GM18508 (cell line): ENCODE data around the gene KIF3C.
"Not testable (repeated sequence)": the region's sequence is repeated elsewhere in the genome, so short reads cannot be mapped to it uniquely, and the experiment has no call there.

Experiments used
- ATAC-seq: cut with Tn5 transposase; IDR thresholded peaks from one replicate; pipeline ENCODE4 v1.9.1; 2021; ENCODE audit warnings: moderate number of reproducible peaks; ENCODE audit not compliant: insufficient read depth, unreplicated experiment

Gene KIF3C

DNA sequence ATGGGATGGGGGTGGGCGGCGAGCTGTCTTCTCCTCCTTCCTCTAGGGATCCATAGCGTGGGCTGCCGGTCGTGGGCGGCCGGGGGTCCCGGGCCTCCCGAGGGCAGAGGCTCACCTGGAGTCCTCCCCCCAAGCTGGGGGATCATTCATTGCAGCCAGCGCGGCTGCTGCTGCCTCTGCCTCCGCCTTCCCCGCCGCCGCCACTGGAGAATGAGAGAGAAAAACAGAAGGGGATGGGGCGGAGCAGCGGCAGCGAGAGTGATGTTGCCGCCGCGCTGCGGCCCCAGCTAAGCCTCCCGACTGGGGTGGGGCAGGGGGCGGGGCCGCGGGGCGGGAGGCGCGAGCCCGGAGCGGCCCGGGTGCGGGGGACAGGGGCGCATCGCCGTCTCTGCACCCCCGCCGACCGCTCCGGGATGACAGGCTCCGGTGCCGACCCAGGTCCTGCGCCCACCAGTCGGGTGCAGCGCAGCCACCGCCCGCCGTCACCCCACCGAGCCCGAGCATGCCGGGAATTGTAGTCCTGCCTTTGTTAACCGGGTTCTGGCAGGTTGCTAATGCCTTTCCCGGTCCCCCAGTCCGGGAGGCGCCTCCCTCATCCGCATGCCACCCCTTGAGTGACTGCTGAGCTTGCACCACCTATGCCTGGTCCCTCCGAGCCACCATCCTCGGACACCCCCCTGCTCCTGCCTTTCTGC lies at the start of gene KIF3C:
Gene KIF3C (minus strand): TSS at position 225 of the 695 bp plus-strand sequence. CDS start 580 bp downstream, outside the sequence.
- no peak for ATAC-seq

DNA sequence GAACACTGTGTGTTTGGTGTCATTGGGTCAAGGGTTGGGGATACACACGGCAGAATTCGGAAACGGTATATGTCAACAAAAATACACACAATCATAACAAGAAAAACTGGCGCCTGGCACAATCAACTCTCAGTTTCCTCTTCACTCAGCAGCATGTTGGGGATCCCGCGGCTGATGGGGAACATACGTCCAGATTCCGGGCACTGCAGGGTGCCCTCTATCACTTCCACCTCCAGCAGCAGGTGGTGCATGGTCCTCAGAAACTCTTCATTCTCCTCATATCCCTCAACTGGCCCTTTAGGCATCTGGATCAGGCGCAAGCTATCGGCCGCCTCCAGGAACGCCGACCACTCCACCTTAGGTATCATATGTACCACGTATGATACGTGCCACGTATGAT lies 45.8 kb upstream of the KIF3C start:
- not testable (repeated sequence) for ATAC-seq

DNA sequence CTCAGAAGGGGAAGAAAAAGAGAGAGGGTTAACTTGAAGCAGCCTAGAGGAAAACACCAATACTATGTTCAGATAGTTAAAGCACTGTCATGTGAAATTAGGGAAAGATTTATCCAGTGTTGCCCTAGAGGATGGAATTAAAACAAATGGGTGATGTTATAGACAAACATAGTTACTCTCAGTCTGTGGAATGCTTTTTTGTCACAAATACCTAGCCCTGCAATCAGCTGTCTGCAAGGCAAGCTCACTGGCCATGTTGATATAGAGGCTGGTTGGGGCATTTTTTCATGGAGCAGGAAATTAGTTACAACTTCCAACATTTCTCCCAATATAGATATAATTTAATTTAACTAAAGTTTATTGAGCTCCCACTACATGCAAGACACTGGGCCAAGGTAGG lies 43.2 kb upstream of the KIF3C start:
- no peak for ATAC-seq

DNA sequence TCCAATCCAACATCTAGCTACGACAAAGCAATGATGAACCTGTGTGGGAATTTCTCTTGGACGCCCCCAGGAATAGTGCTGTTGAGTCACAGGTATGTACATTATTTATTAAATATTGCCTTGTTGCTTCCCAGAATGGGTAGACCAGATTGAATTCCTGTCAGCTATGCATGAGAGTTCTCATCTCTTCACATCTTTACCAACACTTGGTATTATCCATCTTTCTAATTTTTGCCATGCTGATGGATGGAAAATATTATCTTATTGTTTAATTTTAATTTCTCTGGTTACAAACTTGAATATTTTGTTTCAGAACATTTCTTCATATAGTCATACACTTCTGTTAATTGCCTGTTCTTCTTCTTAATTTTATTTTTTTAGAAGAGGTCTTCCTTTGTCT lies 42.0 kb upstream of the KIF3C start:
- ATAC-seq, result no peak

DNA sequence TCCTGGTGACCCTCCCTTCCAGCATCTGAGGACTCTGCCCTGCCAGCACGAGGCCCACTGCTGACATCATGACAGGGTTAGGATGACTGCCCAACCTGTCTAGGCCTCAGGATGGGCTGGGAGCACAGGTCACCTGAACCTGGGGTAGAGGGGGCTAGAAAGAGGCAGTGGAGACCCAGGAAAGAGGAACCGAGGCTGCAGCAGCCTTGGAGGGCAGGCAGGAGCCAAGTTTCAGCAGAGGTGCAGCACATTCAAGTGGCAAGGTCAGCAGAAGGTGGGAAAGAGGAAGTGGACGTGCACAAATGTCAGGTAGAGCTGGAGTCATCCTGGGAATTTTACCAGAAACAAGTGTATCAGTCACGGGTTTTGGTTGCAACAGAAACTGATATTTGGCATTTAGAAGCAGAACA lies 37.9 kb upstream of the KIF3C start:
- no peak for ATAC-seq

DNA sequence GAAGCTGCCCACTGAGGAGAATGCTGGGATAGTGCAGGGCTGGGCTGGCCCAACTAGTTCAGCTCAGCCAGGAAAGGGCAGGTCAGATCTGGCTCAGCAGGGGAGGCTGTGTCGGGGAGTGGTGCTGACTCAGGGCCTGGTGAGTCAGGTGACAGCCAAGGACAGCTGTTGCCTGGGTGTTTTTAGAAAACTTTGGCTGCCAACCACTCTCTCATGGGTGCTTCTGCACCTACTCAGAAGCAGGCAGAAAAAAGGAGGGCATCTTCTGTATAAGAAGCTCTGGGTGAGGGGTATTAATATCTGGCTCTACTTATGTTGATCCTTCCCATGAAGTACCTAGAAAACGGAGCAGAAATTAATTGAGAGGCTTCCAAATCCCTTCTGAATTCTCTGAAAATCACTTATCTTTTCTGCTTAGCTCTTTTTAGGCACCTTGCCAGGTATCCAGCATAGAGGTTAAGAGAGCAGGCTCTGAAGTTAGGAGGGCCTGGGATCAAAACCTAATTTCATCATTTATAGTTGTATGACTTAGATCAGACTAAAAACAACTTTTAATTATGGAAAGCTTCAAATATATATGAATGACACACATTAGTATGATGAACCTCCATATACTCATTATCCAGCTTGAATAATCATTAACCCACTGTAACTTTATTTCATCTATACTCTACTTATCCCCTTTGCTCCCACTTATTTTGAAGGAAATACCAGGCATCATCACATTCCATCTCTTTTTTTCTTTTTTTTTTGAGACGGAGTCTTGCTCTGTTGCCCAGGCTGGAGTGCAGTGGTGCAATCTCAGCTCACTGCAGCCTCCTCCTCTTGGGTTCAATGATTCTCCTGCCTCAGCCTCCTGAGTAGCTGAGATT lies 36.1 kb upstream of the KIF3C start:
- ATAC-seq, result no peak

DNA sequence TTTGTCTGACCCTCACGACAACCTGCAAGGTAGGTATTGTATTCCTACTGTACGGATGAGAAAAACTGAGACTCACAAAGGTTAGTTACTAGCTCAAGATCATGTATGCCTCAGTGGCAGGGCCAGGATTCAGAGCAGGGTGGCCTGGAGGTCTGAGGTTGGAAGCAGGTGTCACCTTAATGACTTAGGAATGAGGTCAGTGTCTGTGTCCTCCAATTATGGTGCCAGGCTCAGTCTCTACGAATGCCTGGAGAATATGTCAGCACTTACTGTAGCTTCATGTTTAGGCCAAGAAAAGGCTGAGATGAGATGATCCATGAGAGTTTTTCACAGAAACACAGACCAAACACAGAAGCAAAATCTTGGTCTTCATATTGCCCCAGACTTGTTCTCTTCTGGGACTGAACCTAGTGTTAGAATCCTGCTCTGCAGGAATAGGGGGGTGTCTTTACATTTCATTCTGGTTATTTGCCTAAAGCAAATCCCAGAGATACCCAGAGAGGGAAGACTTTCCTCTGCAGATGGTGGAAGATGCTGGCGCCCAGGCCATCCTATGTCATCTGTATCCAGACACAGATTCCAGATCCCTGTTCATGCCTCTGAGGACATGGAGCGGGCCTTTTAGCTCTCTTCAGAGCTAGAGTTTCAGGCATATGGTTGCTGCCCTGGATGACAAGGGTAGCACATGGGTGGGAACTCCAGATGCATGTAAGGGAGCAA lies 35.3 kb upstream of the KIF3C start:
- ATAC-seq, result no peak

DNA sequence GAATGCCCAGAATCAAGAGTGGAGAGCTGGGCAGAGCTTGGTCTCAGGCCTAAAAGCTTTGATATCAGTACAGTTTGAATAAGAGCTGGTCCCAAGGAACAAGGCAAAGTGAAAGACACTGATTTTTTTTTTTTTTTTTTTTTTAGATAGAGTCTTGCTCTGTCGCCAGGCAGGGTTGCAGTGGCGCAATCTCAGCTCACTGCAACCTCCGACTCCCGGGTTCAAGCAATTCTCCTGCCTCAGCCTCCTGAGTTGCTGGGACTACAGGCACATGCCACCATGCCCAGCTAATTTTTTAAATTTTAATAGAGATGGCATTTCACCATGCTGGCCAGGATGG lies 34.4 kb upstream of the KIF3C start:
- ATAC-seq, result not testable (repeated sequence)

DNA sequence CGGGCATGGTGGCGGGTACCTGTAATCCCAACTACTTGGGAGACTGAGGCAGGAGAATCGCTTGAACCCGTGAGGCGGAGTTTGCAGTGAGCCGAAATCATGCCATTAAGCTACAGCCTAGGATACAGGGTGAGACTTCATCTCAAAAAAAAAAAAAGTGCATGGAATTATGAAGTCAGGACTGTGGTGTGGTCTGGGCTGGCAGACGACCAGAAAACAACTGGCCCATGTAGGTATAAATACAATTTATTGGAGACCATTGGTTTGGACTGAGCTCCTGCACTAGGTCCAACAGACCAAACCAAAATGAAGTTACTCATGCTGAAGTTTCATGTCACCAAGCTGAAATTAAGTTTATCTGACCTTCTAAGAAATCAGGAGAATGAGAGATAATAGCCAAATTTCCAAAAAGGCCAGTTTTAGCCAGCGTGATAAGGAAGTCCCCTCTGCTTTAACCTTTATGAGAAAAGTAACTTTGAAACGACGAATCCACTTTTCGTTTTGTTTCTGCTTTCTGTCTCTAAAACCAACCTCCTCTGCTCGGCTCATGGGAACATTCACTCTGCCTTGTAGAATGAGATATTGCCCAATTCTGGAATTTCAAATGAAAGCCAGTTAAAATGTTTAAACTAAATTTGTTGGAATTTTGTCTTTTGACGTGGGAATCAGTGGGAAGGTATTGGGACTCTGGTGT lies 33.9 kb upstream of the KIF3C start:
- no peak for ATAC-seq

DNA sequence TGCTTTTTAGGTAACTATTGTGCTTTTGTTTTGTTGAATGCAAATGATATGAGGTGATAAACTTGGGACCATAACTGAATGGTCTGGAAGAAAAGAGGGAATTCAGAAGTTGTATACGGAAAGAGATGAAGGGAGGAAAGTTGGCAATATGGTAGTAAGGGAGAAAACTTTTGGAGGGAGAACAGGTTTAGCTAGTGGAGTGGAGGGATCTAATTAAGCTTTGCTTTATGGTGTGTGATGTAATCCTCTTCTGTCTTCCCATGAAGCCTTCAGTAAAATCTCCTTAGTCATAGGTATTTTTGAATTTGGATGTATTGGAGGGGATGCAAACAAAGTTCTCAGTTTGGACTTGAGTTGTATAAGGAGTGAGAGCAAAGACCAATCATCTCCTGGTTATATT lies 31.4 kb upstream of the KIF3C start:
- no peak for ATAC-seq

DNA sequence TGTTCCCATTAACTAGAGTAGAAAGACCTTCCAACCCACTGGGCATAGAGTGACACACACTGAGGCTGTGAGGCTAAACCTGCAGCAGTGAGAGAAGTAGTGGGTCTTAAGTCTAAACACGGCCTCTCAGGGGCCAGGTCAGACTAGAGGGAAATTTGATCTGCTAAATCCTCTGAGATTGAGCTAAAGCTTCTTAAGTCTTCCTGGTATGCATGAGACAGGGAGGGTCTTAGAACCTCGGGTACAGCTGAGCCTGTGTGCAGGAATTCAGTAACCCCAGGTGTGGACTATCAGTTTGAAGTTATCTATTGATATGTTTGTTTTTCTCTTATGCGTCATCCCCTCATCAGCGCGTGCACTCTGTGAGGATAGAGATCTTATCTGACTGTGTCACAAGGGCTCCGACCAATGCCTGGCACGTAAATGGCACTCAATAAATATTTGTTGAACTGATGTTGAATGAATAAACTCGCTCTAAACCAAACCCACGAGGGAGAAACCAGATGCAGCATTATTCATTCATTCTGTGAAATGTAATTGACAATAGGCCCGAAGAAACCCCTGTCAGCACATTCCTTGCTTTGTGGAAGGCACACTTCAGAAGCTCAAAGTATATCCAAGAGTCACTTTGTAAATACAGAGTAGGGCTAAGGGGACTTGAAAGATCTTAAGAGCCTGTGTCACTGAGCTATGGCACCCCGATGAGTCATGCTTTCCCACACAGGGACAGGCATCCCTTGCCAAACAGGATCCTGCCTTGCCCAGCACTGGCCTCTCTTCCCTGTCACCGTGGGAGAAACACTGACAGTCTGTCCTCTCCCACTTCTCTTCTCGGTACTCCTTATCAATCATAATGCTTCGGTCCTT lies 29.9 kb upstream of the KIF3C start:
- ATAC-seq, result no peak

DNA sequence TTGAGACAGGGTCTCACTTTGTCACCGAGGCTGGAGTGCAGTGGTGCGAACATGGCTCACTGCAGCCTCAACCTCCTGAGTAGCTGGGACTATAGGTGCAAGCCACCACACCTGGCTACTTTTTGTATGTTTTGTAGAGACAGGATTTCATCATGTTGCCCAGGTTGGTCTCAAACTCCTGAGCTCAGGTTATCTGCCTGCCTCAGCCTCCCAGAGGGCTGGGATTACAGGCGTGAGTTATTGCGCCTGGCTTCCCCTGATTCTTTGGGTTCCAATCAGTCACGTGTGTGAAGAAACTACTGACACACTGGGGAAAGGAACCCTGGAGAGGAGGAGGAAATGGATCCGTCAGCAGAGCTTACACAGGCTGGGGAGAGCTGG lies 29.3 kb upstream of the KIF3C start:
- ATAC-seq, result no peak

DNA sequence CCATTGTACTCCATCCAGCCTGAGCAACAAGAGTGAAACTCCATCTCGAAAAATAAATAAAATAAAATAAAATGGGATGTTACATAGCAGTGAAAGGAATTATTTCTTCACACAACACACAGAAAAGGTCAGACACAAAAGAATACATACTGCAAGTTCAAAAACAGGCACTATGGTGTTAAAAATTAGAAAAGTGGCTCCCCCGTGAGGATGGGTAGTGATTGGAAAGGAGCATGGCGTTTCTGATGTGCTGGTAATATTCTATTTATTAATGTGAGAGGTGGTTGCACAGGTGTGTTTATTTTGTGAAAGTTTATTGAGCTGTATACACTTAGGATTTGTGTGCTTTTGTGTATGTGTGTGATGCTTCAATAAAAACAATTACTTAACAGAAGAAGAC lies 28.6 kb upstream of the KIF3C start:
- no peak for ATAC-seq

DNA sequence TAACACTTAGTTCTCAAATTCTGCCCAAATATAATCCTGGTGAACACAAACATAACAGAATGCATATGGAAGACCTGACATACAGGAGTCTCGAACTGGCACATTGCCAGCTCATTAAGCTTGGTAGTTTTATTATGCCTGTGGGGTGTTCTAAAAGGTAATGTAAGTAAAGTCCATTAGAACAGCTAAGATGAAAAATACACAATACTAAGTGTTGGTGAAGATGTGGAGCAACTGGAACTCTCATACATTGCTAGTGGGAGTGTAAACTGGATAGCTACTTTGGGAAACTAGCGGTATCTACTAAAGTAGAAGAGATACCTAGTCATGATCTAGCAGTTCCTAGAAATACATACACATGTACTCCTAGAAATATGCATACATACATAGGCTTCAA lies 27.3 kb upstream of the KIF3C start:
- no peak for ATAC-seq

DNA sequence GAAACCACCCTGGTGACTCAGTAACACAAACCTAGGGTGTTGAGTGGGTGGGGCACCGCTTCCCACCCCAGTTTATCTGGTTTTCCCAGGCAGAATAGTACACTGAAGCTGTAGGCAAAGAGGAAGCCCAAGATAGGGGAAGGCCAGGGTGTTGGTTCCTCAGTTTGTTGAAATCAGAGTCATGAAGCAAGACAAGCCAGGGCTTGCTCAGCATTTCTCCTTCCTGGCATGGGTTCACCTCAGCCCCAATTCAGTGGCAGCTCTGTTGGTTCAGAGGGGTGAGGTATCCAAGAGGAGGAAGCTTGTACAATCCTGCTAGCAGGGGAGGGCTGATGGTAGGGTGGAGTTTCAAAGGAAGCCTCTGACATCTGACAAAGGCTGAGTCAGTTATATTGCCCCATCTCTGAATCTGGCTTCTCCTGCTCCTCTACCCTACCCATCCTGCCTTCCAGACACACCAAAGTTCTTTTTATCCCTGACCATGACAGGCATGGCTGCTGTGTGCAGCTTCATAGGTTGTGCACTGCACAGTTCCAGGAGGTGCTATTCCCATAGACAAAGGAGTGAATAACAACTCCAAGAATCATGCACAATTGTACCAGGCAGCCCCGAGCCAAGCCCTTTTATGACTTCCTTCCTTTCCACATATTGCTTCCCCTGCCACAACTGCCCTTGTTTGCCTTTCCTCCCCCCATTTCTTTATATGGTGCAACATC lies 26.7 kb upstream of the KIF3C start:
- no peak for ATAC-seq

DNA sequence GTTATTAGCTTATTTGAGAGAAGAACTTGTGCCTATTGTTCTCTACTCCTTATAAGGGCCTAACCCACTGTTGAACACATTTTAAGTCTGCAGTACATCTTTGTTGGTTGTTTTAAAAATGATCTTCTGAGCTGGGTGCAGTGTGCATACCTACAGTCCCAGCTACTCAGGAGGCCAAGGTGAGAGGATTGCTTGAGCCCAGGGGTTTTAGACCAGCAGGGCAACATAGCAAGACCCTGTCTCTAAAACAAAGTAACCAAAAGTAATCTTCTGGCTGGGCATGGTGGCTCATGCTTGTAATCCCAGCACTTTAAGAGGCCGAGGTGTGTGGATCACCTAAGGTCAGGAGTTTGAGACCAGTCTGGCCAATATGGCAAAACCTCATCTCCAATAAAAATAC lies 25.8 kb upstream of the KIF3C start:
- ATAC-seq, result no peak

DNA sequence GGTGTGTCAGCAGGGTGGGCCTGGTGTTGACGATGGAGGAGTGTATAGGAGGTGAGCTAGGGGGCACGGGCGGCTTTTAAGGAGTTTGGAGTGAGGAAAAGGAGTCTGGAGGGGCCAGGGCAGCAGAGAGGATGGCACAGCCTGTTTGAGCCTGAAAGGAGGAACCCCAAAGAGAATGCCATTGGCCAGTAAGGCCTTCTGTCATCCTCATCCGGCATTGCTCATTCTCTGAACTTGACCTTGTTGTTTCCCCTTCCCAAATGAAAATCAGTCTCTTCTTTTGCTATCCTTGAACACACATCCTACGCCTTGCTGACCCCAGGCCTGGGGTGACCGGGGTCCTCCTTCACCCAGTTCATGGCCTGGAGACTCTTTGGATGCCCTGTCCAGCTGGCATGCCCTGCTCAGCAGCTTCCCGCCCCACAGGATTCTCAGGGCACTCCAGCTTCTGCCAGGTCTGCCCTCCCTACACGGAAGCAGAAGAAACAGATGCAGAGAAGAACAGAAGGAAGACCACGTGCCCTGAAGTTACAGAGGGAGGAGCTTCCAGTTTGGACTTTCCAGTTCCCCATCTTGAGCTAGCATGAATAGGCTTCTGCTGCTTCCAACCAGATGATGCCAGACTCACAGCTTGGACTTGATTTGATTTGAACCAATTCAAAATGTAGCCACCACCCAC lies 20.5 kb upstream of the KIF3C start:
- ATAC-seq, result no peak

DNA sequence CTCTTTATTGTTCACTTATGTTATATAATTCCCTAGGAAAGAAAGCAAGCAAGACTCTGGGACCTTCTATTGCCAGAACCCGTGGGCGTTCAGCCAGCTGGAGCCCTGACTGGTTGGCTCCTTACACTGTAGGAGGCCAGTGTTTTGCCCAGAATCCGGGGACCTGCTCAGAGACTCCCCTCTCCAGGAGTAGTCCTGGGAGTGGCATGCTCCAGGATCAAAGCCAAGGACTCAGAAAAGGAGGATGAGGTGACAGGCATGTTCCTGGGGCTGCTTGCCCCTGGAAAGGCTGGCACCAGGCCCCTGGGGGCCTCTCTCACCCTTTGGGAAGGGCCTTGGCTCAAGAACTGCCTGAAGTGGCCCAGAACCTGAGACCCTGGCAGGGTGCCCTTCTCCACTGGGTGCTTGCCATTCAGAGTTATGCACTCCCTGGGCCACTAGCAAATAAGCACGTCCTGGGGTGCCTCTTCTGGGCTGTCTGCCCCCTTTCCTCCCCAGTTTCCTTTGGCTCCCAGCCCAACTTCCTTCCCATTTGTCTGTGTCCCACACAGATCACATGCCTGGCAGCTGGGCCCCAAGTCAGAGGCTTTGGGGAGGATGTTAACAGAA lies 19.6 kb upstream of the KIF3C start:
- no peak for ATAC-seq
